ENCODE data around the gene WNT8B.

Gene WNT8B

DNA sequence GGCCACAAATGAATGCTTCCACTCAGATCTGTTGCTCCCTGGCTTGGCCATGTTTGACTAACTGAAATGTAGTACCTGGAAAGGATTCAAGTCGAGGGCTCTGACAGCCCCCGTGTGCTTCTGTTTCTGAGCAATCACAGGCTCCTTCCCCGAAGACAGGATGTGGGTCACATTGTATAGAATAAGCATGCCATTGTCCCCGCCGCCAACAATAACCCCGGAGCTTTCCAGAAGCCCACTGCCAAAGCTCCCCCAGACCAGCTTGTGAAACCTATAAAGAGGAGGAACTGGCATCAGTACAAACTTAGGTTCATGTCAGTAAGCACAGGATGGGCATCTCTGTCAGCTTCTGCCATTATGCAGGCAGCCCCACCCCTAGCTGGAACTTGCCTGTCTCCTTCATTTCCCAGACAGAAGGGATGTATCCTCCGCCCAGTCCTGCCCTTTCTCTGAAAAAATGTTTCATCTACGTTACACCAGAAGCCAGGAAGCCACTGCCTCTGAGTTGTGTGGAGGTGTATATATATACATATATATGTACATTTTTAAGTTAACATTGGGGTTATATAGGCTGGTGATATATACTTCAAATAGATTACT, 46.5 kb downstream of the WNT8B start:
- Histone ChIP-seq H3K4me1 (ENCODE audit: insufficient read depth, poor library complexity, severe bottlenecking) (no peaks in the 10 kb centered on the region), H3K27me3 (ENCODE audit: insufficient read depth, poor library complexity, severe bottlenecking) (no peaks in the 10 kb centered on the region), H3K4me3 (ENCODE audit: severe bottlenecking) (no peak overlapping the region), H3K27ac (ENCODE audit: poor library complexity, severe bottlenecking) (no peak overlapping the region), H3K9me3 (ENCODE audit: severe bottlenecking) (no peaks in the 10 kb centered on the region), H3K36me3 (ENCODE audit: low read depth) (no peaks in the 10 kb centered on the region)
- ATAC-seq (ENCODE audit: low read depth) (no peak), DNase-seq (ENCODE audit: low spot score) (no peak)
- TF ChIP-seq, protein P1, sequence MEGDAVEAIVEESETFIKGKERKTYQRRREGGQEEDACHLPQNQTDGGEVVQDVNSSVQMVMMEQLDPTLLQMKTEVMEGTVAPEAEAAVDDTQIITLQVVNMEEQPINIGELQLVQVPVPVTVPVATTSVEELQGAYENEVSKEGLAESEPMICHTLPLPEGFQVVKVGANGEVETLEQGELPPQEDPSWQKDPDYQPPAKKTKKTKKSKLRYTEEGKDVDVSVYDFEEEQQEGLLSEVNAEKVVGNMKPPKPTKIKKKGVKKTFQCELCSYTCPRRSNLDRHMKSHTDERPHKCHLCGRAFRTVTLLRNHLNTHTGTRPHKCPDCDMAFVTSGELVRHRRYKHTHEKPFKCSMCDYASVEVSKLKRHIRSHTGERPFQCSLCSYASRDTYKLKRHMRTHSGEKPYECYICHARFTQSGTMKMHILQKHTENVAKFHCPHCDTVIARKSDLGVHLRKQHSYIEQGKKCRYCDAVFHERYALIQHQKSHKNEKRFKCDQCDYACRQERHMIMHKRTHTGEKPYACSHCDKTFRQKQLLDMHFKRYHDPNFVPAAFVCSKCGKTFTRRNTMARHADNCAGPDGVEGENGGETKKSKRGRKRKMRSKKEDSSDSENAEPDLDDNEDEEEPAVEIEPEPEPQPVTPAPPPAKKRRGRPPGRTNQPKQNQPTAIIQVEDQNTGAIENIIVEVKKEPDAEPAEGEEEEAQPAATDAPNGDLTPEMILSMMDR (IDR thresholded peaks at IDR 0.05; ENCODE audit: poor library complexity, severe bottlenecking): no peak

DNA sequence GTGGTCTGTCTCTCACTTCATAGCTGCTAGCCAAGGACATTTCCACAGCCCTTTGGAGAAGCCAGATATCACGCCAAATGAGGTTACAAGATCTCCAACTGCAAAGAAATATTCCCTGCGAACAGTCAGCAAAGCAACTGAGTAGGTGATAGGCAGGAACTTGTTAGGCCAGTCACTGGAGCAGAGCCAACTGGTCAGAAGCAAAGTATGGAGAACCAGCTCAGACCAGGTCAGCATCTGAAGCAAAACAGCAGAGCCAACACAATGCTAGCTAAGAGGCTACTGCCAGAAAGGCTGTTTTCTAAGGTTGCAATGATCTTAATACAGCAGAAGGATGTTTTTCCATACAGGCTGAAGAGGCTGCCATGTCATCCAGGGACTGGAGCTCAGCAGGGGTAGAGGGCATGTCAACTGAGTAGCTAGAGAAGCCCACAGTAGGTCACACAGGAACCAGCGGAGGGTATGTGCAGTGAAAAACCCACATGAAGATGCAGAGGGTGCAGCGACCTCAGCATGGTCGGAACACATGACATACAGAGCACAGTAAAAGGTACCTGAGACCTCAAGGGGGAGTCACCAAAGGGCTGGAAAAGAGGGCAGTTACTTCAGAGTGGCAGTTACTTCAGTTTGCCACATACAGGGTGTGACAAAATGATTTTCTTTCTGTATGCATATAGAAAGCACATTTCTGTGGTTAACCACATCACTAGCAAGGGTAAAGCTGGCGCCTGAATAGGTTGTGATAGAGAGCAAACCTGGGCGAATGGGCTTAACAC, 47.9 kb downstream of the WNT8B start:
- no peaks in the 10 kb centered on the region for H3K36me3 ChIP-seq (ENCODE audit: low read depth)

DNA sequence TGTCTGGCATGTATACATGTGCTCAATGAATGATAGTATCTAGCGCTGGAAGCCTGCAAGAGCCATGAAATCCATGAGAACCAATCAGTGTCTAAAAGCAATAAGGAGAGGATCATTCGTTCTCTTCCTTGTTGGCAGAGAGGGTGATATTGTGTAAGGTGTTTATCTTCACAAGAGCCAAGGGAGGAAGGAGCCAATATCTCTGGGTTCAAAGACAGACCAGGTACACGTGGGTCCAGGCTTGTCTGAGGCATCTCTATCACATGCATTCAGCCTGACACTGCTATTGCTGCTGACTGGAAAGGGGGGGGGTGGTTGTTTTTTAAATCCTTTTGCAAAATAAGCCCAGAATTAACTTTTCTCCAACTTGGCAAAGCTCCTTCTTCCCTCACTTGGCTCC, 52.8 kb downstream of the WNT8B start:
- no peak for DNase-seq (ENCODE audit: low spot score)
- Histone ChIP-seq H3K4me1 (ENCODE audit: insufficient read depth, poor library complexity, severe bottlenecking) (no peaks in the 10 kb centered on the region), H3K27ac (ENCODE audit: poor library complexity, severe bottlenecking) (no peak overlapping the region), H3K4me3 (ENCODE audit: severe bottlenecking) (no peak overlapping the region), H3K36me3 (ENCODE audit: low read depth) (no peaks in the 10 kb centered on the region), H3K9me3 (ENCODE audit: severe bottlenecking) (no peaks in the 10 kb centered on the region), H3K27me3 (ENCODE audit: insufficient read depth, poor library complexity, severe bottlenecking) (no peaks in the 10 kb centered on the region)
- ATAC-seq (ENCODE audit: low read depth): no peak
- TF ChIP-seq, protein P1 (IDR thresholded peaks at IDR 0.05; ENCODE audit: poor library complexity, severe bottlenecking): no peak

More for the DNA sequence above, 47.9 kb downstream of the WNT8B start:
- Histone ChIP-seq H3K27me3 (ENCODE audit: insufficient read depth, poor library complexity, severe bottlenecking) (no peaks in the 10 kb centered on the region), H3K27ac (ENCODE audit: poor library complexity, severe bottlenecking) (no peak overlapping the region), H3K4me1 (ENCODE audit: insufficient read depth, poor library complexity, severe bottlenecking) (no peaks in the 10 kb centered on the region), H3K9me3 (ENCODE audit: severe bottlenecking) (no peaks in the 10 kb centered on the region), H3K4me3 (ENCODE audit: severe bottlenecking) (no peak overlapping the region)
- ATAC-seq (ENCODE audit: low read depth) (no peak), DNase-seq (ENCODE audit: low spot score) (no peak)
- TF ChIP-seq, protein P1 (IDR thresholded peaks at IDR 0.05; ENCODE audit: poor library complexity, severe bottlenecking): no peak

DNA sequence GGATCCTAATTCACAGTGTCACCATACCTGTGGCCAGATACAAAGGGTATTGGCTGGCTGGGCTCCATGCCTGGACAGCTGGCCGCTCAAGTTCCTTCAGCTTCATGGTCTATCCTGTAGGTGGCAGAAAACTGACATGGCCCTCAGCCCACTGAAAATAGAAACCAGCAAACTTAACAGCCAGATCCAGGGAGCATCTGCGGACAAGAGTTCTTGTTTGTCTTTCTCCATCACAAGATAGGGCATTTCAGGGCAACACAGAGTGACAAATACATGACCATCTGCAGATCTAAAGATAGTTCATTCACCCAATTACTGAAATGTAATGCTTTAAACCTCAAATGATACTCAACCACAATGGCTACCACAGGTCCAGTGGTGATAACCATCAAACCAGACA, 54.0 kb downstream of the WNT8B start:
- H3K9me3 ChIP-seq (ENCODE audit: severe bottlenecking): no peaks in the 10 kb centered on the region
- DNase-seq (ENCODE audit: low spot score) (no peak), ATAC-seq (ENCODE audit: low read depth) (no peak)
- H3K36me3 ChIP-seq (ENCODE audit: low read depth): no peaks in the 10 kb centered on the region
- no peak overlapping the region for H3K27ac ChIP-seq (ENCODE audit: poor library complexity, severe bottlenecking)
- no peak overlapping the region for H3K4me3 ChIP-seq (ENCODE audit: severe bottlenecking)
- H3K27me3 ChIP-seq (ENCODE audit: insufficient read depth, poor library complexity, severe bottlenecking): no peaks in the 10 kb centered on the region
- TF ChIP-seq, protein P1 (IDR thresholded peaks at IDR 0.05; ENCODE audit: poor library complexity, severe bottlenecking): no peak
- peaks cover 4% of the 10 kb centered on the region for H3K4me1 ChIP-seq (ENCODE audit: insufficient read depth, poor library complexity, severe bottlenecking)

DNA sequence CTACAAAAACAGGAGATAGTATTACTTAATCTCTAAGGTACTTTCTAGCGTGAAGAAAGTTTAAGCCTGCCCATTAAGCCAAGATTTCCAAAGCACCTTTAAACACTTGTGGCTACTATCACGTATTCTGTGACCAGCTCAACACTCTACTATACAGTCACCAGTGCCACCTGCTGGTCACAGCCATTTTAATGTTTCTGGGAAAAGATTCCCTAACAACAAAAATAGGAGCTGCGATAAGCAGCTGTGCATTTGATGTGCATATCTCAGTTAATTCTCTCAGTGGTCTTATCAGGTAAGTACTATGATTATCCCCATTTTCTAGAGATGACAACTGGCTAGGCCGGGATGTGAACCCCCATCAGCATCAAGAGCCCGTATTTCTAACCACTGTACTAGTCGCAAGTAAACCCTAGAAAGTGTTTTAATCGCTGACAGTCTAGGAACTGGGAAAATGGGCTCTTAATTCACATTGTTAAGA, 56.0 kb downstream of the WNT8B start:
- TF ChIP-seq, protein P1 (IDR thresholded peaks at IDR 0.05; ENCODE audit: poor library complexity, severe bottlenecking): peak; percentile 88
- no peaks in the 10 kb centered on the region for H3K27me3 ChIP-seq (ENCODE audit: insufficient read depth, poor library complexity, severe bottlenecking)
- H3K27ac ChIP-seq (ENCODE audit: poor library complexity, severe bottlenecking): no peak overlapping the region
- no peak overlapping the region for H3K4me3 ChIP-seq (ENCODE audit: severe bottlenecking)
- H3K36me3 ChIP-seq (ENCODE audit: low read depth): peaks cover 5% of the 10 kb centered on the region; the same call in 1 of the 2 replicates
- peaks cover 9% of the 10 kb centered on the region for H3K4me1 ChIP-seq (ENCODE audit: insufficient read depth, poor library complexity, severe bottlenecking)
- ATAC-seq (ENCODE audit: low read depth) (peak; percentile 47), DNase-seq (ENCODE audit: low spot score) (no peak)
- no peaks in the 10 kb centered on the region for H3K9me3 ChIP-seq (ENCODE audit: severe bottlenecking)

Measured in RWPE2 (cell line).